Umbilical cord (tissue), 2 donors: ENCODE data around the gene SNAI3. TPM values are rescaled to one million over a fixed set of nuclear protein-coding genes. Genes with fewer than 3 reads are reported as not detected.

Source experiments
- DNase-seq: peaks from one replicate; pipeline ENCODE4 v3.0.0-alpha.2; 2015; ENCODE audit warnings: low spot score
- total RNA-seq: library from RNA; depleted of rRNA; stranded (reverse); fragments of >200 nt; gene quantifications from one replicate; pipeline ENCODE4 v1.2.3, GENCODE V29; 2014; ENCODE audit warnings: low replicate concordance; ENCODE audit not compliant: insufficient read depth

Gene SNAI3
- total RNA-seq, 1 donor from 2014 or later, result not detected

GRCh38 chr16:88721815-88722755, 35.8 kb upstream of the SNAI3 start:
- DNase-seq, result no peak

- no peak for DNase-seq
Measured at GRCh38 chr16:88721236-88721635, 34.9 kb upstream of the SNAI3 start.

DNA sequence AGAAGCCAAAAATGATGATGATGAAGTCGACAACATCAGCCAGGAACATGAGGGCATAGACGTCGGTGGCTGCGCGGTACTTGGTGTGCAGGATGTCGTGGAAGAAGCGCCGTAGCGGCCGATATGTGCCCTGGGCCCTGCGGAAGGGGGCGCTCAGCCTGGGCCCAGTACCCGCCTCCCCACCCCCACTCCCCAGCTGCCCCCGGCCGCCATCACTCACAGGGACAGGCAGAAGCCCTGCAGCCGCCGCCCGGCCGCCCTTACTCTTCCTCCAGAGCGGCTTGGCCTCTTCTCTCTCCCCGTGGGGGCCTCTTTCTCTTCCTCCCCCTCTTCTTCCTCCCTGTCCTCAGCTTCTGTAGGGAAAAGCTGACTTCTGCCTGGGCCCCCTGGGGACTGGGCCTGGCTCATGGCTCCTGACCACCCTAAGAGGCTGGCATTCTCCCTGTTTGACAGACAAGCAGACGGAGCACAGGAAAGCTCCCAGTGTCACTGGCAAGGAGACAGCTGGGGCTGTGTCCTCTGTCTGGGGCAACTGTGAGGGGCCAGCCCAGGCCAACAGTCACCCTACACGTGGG, 34.2 kb upstream of the SNAI3 start:
- no peak for DNase-seq

DNA sequence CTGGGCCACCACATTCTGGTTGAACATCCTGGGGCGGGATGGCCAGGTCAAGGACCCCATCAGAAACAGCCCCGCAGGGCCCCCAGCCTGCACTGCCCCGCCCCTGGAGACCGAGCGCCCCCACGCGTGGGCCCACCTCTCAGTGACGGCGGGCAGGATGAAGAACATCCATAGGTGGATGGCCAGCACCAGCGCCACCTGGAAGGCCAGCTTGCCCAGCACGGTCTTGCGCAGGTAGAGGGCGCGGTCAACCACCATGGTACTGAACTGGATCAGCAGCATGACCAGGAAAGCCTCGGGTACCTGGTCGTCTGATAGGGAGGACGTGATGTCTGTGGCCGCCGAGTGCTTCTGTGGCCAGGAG, 33.6 kb upstream of the SNAI3 start:
- no peak for DNase-seq

DNA sequence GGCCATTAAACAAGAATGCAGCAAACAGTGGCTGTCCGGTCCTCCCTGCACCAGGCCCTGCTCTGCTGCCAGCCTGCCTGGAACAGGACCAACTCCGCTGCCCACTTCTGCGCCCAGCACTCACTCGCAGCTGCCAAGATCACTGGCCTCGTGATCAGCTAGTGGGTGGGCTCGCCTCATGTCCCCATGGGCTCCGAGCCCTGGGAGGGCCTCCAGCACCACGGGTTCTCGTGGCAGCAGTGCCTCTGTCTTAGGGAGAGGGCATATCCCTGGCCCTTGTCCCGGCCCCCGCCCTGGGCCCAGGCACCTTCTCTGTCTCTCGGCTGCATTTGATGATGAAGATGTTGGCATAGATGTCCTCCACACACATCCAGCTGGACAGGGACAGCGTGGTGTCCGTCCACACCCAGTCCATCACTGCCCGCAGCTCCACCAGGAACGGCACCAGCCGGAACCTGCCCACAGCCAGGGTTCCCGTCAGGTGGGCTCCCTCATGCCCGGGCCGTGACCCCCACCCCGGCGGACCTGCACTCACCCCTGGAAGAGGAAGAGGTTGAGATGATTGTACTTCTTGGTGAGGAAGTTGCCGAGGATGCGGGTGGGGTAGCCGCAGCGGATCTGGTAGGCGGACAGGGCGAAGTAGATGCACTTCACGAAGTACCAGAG, 33.1 kb upstream of the SNAI3 start:
- DNase-seq, result no peak

- no peak for DNase-seq
Measured at GRCh38 chr16:88718178-88718577, 31.9 kb upstream of the SNAI3 start.

DNA sequence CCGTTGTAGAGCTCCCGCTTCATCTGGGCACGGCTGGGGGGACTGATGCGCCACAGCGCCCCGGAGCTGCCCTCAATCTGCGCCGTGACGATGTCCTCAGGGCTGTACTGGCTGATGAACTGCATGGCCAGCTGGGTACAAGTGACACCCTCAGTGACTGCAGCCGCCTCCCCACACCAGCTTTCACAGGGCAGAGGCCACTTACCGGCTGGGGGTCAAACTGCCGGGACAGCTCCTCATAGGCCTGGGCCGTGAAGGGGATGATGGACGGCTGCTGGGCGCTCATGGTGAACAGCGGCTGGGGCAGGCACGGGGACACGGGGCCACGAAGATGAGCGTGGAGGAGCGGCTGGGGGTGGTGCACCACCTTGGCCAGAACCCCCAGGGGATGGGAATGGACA, 30.3 kb upstream of the SNAI3 start:
- DNase-seq, result no peak

- DNase-seq, result no peak
Measured at GRCh38 chr16:88716201-88716600, 29.9 kb upstream of the SNAI3 start.

DNA sequence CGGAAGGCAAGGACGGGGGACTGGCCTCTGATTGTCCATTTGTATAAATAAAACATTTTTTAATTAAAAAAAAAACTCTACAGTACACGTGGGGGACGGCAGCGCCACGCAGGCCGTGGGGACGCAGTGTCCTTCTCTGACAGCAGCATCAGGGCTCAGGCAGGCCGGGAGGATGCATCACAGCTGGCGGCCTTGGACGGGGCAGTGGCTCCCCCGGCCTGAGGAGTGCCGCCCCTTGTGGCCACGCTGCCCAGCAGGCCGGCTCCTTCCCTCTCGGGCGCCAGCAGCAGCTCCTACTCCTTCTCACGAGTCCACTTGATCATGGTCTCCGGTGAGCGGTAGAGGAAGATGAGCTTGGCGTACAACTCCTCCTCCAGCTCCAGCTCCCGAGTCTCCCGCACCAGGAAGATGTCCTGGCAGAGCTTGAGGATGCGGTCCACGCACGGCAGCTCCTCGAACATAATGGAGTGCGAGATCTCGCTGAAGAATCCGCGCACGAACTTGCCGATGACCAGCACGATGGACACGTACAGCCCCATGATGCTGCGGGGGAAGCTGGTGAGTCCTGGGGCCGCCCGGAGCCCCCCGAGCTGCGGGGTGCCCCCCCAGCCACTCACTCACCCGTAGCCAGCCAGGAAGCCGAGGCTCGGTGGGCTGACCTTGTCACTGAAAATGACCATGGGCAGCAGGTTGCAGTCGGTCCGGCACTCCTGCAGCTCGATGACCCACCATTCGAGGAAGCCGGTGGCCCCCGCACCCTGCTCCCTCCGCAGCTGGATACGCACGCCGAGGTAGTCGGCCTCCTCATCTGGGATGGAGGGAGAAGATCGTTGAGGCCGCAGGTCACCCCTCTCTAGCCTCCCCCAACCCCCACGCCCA, 29.2 kb upstream of the SNAI3 start:
- DNase-seq, result no peak

DNA sequence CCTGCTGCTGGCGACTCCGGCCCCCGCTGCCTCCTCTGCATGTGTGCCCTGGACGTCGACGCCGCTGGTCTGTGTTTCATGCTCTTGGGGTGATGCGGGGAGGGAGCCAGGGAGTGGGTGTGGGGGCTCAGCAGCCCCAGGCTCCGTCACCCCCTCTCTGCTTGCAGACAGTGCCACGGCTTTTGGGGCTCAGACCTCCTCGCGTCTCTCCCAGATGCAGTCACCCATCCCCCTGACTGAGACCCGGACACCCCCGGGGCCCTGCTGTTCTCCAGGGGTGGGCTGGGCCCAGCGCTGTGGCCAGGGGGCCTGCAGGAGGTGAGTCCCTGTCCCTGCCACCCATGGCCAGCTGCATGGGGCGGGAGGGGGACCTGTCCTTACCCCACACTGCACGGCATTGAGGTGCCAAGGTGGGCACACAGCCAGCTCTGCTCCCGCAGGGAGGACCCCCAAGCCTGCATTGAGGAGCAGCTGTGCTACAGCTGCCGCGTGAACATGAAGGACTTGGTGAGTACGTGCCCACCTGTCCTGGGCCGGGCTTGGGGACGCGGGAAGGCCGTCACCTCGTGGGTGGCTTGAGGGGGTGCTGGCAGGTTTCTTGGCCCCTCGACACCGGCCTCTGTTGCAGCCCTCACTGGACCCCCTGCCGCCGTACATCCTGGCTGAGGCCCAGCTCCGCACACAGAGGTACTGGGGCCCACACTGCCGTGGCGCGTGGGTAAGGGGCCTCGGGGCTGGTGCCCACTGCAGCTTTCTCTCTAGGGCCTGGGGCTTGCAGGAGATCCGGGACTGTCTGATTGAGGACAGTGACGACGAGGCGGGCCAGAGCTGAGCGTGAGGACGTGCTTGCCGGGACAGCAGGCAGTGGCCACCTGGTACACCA, 28.4 kb upstream of the SNAI3 start:
- no peak for DNase-seq

- DNase-seq, result no peak
Measured at GRCh38 chr16:88713568-88714419, 27.5 kb upstream of the SNAI3 start.

- DNase-seq, result no peak
Measured at GRCh38 chr16:88713054-88713453, 26.7 kb upstream of the SNAI3 start.

GRCh38 chr16:88712362-88712979, 26.2 kb upstream of the SNAI3 start:
- DNase-seq, result no peak

- no peak for DNase-seq
Measured at GRCh38 chr16:88711750-88712340, 25.5 kb upstream of the SNAI3 start.

DNA sequence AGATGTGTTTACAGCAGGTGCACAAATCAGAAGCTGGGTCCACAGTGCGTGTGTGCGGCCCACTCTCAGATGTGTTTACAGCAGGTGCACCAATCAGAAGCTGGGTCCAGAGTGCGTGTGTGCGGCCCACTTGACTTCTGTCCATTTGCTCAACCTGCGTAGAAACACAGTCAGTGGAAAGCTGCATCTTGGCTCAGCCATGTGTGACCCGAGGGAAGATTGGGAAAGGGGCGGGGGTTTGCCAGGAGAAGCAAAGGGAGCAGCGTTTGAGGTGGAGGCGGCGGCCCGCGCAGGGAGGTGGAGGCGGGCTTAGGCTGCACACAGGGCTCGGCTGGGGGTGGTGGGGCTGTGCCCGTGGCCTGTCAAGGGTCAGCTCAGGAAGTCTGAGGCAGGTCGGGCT, 24.2 kb upstream of the SNAI3 start:
- DNase-seq, result no peak

DNA sequence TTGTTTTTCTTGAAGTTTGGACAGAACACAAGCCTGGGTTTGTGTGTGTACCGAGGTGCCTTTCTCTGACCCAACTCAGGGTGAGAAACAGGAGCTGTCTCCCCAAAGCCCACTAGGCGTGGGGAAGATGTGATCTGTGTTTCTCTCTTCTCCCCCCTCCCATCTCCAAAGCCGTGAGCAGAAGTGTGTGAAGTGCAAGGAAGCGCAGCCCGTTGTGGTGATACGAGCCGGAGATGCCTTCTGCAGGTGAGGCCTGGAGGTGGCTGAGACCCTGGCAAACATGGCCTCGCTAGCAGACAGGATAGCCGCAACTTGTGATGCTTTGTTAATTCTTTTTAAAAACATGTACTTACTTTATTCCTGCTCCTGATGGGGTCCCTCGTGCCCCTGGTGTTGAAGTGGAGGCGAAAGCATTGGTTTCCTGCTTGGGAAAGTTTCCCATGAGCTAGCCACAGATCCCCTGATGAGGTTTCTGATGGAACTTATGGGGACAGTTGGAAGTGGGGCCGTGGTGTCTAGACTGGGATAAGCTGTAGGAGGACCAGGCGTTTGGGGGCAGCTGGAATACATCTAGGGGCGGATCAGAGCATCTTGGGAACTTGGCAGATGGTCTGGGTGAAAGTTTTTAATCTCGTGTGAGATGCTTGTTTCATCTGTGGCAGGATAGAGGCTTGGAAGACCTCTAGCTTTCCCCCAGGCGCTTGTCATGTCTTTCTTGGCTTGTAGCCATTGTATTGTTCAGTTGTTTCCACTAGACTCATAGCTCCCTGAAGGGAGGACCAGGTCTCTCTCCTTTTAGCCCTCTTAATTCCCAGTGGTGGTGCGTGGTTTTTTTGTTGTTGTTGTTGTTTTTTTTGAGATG, 20.9 kb upstream of the SNAI3 start:
- no peak for DNase-seq

DNA sequence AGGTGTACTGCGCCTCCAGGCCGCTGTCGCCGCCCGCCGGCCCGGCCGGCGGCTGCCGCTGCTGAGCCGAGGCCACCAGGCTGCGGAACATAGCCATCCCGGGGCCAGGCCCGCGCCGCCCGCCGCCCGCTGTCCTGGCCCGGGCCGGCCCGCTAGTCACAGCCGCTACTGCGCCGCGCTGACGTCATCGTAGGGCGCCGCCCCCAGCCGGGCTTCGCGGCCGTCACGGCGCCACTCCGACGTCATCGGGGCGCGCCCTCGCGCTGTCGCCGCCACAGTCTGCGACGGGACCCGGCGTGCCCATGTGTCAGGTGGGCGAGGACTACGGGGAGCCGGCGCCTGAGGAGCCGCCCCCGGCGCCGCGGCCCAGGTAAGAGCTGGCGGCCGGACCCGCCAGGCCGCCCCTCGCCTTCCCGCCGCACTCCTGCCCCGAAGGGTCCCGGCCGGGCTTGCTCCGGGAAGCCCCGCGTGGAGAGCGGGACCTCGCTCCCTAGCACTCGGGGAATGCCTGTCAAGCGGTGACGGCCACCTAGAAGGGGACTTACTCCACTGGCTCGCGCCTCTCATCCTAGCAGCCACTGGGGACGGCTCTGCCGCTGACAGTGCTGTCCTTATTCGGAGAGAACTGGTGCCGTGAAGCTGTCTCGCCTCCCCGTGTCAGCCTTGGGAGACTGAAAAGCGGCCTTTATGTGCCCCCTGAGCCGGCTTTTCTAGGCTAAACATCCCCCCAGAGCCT, 20.1 kb upstream of the SNAI3 start, which contains the start of the genes CTU2 and RNF166:
CTU2 (plus strand) TSS at position 275 of the 736 bp plus-strand sequence; CDS start at position 303, 28 bp downstream.
RNF166 (minus strand) TSS at position 180 of the 736 bp plus-strand sequence; CDS start at position 97, 83 bp downstream.
- peak; percentile 81 for DNase-seq
